SK-N-SH treated with all-trans-retinoic acid at 6 μM for 48 hours (cell line): ENCODE data around the gene MAML2.

ENCODE experiments used
- CSDC2 ChIP-seq: fragments of 250-450 bp; sonication (Bioruptor Pico); IDR thresholded peaks from 2 replicates; pipeline ENCODE4 v1.5.0; 2020; ENCODE audit warnings: mild to moderate bottlenecking, moderate library complexity
- PATZ1 ChIP-seq: fragments of 250-450 bp; sonication (Bioruptor Pico); IDR thresholded peaks from 2 replicates; pipeline ENCODE4 v1.8.0; 2020; ENCODE audit warnings: mild to moderate bottlenecking, moderate library complexity, borderline replicate concordance
- SNAI2 ChIP-seq: fragments of 250-450 bp; sonication (Bioruptor Pico); IDR thresholded peaks from 2 replicates; pipeline ENCODE4 v1.5.0; 2020; ENCODE audit warnings: mild to moderate bottlenecking, moderate library complexity
- TF ChIP-seq, protein P1 (sequence below): fragments of 250-450 bp; sonication (Bioruptor Pico); IDR thresholded peaks from 2 replicates; pipeline ENCODE4 v1.5.1; 2020; ENCODE audit warnings: low read depth, mild to moderate bottlenecking, moderate library complexity

DNA sequence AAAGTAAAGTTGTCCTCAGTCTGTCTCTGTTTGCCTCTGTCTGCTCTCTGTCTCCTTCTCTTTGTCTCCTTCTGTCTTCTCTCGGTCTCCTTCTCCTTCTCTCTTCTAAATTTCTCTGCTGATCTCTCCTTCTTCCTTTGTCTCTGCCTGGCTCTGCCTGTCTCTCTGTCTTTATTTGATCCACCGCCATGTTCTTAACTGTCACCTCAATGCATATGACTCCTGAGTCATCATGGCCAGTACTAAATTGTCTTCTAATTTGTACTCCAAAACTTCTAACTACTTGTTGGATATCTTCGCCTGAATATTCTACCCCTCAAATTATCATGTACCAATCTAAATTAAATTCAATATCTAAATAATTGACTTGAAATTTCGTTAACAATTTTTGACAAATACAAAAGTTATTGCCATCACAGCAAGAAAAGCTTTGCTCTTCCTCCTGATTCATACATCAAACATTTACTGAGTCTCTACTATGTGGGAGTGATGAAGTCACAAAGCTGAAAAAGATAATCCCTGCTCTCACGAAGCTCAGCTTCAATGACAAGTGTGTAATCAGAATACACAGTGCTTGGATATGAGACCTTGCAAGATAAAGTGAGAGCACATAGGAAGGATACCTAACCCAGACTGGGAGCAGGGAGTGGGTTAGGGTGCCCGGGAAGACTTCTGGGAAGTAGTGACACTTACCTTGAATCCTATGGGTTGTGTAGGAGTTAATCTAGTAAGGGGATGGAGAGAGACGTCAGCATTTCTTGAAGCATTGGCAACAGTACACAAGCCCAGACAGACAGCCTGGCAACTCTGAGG, 193.0 kb downstream of the MAML2 start:
- TF ChIP-seq CSDC2 (CRISPR knock-in tag) (no peak), PATZ1 (CRISPR knock-in tag) (no peak), SNAI2 (CRISPR knock-in tag) (no peak)
- TF ChIP-seq, protein P1, sequence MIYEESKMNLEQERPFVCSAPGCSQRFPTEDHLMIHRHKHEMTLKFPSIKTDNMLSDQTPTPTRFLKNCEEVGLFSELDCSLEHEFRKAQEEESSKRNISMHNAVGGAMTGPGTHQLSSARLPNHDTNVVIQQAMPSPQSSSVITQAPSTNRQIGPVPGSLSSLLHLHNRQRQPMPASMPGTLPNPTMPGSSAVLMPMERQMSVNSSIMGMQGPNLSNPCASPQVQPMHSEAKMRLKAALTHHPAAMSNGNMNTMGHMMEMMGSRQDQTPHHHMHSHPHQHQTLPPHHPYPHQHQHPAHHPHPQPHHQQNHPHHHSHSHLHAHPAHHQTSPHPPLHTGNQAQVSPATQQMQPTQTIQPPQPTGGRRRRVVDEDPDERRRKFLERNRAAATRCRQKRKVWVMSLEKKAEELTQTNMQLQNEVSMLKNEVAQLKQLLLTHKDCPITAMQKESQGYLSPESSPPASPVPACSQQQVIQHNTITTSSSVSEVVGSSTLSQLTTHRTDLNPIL = no peak
